NCI-H82 treated with DMSO at 0.1 percent for 48 hours (cell line): Measurements from ENCODE around the gene GPD2.
A peak's percentile ranks its signal among the peaks of the same experiment; 100 is the strongest.

Experiments
- DNase-seq: peaks from one replicate; lab custom pipeline; 2025; ENCODE audit not compliant: unreplicated experiment; lab: John Stamatoyannopoulos, UW

GPD2 gene

DNA sequence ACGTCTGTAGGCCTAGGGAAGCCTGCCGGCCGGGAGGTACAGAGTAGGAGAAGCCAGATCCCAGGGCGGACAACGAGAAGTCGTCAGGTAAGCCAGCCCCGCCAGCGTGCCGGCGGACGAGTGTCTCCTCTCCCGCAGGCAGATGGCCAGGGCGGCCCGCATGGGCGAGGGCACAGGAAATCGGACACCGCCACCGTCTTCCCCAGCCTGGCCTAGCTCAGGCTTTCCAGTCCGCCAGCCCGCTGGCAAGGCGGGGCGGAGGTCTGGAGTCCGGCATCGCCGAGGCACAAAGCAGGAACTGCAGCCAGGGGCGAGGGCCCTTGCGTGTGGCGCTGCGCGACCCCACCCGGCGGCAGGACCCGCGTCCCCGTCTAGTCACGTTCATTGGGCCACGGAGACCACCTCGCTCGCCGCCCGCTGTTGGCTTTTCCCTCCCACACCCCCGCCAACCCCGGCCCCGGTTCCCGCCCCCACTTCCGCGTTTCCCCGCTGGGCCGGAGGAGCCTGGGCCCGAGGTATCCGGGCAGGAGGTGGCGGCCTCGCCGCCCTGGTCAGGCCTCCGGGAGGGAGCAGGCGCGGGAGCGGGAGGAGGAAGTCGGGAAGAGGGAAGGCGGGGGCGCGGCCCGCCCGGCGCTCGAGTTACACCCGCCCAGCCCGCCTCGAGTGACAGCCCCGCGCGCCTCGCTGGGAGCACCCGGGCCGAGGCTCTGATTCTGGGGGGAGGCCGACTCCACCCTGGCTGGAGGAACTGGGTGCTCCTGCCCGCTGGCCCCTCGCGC is at the start of gene GPD2:
GPD2 (plus strand) TSS at position 662 of the 779 bp plus-strand sequence. CDS start 39,727 bp downstream, outside the sequence.
- no peak for DNase-seq

DNA sequence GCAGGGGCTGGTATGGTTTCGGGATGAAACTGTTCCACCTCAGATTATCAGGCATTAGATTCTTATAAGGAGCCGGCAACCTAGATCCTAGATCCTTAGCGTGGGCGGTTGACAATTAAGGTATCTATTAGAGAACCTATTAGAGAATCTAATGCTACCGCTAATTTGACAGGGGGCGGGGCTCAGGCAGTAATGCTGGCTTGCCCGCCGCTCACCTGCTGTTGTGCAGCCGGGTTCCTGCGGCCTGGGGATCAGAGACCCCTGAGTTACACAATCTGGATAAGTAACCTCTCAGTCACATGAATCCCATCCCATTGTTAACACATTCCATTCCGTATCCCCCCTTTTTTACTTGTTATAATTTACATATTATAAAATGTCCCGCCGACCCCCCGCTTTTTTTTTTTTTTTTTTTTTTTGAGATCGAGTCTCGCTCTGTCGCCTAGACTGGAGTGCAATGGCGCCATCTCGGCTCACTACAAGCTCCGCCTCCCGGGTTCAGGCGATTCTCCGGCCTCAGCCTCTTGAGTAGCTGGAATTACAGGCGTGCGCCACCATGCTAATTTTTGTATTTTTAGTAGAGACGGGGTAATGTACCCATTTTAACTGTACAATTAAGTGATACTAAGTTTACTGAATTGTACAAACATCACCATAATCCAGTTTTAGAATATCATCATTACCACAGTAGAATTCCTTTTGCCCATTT is 42.0 kb upstream of the GPD2 start:
- no peak for DNase-seq

DNA sequence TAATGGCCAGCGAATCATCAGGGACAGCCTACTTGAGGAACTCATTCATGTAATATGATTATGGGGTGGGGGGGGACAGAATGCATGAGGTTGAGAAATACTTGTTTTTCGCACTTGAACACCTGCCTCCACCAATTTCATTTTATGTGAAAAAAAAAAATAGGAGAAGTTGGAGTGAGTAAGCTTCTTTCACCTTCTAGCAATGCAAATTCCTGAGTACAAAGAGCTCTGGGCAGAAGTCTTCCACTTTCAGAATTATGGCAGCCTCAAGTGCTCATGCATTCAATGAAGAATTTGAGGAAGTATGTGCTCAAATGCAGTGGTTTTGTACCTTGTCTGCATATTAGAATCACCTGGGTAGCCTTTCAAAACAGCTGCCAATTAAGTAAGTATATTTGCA is 40.1 kb upstream of the GPD2 start:
- no peak for DNase-seq

DNA sequence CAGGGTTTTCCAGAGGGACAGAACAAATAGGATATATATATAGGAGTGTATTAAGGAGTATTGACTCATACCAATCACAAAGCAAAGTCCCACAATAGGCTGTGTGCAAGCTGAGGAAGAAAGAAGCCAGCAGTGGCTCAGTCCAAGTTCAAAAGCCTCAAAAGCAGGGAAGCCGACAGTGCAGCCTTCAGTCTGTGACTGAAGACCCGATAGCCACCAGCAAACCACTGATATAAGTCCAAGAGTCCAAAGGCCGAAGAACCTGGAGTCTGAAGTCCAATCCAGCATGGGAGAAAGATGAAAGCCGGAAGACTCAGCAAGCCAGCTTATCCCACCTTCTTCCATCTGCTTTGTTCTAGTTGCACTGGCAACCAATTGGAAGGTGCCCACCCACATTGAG is 39.0 kb upstream of the GPD2 start:
- no peak for DNase-seq

DNA sequence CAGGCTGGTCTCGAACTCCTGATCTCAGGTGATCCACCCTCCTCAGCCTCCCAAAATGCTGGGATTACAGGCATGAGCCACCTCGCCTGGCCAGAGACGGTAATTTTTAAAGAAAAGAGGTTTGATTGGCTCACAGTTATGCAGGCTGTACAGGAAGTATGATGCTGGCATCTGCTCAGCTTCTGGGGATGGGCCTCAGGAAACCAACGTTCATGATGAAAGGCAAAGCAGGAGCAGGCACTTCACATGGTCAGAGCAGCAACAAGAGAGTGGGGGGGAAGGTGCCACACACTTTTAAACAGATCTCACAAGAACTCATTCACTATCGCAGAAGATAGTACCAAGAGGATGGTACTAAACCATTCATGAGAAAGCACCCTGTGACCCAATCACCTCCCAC is 38.0 kb upstream of the GPD2 start:
- no peak for DNase-seq

DNA sequence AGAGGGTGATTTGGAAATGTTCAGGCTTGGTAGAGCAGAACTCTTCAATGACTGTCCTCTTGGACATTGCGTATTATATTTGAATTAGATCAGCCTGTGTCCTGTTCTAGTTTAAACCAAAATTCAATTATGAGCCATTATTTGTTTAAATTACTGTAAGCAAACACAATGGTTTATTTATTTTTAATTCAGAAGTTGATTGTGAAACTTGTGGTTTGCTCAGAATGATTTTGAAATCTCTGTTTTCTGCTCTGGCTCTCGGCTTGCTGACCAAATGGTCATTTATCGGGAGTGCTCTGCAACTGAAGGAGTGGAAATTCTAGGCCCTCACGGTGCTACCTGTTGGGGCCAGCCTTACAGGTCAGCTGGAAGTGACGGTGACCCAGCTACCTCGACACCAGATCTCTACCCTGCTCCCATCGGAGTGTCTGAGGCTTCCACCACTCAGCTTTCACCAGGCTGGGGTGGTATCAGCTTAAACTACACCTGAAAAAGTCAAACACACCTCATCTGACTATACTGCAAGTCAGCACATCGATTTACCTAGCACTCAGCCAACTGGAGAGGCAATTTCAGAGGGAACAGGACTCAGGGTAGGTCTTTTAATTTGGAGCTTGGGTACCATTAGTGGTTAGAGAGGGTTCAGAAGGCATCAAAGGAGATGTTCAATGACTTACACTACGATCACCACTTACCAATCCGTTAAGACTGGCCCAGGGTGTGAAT is 36.8 kb upstream of the GPD2 start:
- no peak for DNase-seq

DNA sequence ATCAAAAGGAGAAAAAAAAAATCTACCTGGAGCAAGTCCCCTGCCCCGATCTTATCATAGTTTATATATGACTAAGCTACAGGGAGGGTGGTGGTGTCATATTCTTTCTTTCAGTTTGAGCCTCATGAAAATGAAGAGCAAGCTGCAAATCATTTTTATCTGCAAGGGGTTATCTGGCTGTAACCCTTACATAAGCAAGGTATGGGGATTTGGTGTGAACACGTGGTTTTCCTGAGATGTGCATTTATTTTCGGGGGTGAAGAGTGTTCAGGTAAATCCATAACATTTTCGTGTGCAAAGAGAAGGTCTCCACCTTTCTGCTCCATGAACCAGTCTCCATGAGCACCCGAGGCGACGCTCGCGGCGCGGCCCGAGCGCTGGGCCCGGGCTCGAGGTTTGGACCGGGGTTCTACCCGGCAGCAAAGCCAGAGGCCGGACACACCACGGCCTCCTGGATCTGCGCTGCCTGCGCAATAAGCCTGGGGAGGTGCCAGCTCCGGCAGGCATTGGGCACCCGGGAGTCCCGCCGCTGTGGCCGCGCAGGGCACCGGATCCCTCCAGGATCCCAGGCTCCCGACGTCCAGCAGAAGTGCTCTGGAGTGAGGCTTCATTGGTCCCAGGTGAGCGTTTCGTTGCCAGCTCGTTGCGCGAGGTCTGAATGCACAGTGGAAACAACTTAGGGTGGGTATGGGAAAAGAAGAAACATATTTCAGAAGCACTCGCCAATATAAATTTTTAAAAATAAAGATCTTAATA is 36.1 kb upstream of the GPD2 start:
- peak; percentile 52 for DNase-seq

DNA sequence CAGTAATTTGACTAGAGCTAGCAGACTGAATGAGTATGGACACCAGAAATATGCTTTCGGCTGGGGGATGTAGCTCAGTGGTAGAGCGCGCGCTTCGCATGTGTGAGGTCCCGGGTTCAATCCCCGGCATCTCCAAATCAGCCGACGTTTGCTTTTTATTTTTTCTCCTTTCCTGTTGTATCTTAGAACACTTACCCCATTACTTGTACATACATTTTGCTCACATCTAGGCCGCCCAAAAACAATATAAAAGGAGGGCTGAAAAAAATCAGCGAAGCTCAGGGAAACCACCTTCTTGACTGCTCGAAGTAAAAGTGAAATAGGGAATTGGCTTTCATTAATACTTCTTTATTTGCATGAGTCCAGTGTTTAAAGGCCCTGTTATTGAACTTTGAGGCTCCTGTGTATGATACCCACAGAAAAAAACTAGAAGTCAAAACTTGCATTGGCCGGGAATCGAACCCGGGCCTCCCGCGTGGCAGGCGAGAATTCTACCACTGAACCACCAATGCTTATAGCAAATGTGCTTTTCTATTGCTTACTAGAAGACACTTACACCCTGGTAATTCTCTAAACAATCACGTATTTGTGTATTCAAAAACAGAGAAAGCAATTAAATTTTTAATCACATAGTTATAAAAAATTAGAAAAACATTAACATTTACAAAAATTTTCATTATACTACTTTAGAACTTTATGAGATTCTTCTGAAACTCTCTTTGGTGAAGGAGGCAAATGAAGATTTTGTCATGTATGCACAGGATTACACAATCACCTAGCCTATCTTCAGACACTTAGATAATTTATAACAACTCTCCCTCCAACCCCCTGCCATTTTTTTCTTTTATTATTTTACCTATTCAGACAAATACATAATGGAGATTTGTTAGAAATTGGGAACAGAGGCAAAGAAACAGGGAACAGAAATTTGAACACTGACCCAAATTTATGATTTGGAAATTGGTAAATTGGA is 35.2 kb upstream of the GPD2 start:
- peak; percentile 83 for DNase-seq

DNA sequence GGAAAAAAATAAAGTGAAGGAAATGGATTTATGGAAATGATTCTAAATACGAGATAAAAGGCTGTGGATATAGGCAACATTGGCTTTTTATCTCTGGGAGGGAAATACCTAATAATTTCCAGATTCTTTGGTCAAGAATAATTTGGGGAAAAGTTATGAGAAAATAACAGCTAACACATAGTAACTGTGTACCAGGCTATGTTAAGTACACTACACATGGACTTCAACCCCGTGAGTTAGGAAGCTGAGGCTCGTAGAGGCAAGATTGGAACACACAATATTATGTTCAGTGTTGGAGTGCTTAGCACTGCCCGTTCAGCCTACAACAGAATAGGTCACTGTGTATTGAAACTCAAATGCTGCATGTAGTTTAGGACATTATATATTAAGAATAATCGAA is 34.3 kb upstream of the GPD2 start:
- DNase-seq, result no peak

DNA sequence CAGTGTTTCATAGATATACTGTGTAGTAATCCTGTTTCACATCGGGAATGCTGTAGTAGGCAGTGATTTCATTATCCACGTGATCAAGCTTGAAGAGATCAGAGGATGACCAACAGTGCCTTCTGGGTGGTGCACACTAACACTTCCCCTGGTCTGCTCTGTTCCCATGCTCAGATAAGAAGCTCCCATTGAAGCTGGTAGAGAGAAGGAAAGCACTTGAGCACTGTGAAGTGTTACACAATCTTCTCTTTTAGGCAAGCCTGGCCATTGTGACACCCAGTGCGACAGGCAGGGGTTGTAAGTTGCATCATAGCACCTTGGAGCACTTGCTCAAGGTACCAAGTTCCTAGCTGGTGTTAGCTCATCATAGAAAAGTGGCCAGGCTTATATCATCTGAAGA is 30.6 kb upstream of the GPD2 start:
- no peak for DNase-seq

DNA sequence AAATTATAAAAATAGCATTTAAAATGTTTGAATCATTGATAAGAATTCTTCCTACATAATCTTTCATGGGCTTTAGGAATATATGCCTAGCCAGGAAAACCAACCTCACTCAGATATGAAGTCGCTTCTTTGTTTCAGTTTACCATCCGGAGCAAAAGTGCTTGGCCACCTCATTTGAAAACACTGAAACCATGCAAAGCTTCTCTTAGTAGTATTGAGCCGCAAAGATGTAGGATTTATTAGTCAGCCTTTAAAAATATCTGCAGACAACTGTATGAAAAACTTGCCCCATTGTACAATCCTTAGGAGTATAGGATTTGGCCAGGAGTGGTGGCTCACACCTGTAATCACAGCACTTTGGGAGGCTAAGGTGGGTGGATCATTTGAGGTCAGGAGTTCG is 24.3 kb upstream of the GPD2 start:
- no peak for DNase-seq

DNA sequence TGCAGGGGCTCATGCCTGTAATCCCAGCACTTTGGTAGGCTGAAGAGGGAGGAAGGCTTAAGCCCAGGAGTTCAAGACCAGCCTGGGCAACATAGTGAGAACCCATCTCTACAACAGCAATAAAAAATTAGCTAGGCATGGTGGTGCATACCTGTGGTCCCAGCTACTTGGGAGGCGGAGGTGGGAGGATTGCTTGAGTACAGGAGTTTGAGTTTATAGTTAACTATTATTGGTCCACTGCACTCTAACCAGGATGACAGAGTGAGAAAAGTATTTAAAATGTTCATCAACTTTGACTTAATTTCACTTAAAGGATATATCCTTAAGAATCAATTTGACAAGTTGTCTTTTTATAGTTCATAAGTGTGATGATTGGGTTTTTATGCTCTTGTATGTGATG is 14.3 kb upstream of the GPD2 start:
- no peak for DNase-seq

DNA sequence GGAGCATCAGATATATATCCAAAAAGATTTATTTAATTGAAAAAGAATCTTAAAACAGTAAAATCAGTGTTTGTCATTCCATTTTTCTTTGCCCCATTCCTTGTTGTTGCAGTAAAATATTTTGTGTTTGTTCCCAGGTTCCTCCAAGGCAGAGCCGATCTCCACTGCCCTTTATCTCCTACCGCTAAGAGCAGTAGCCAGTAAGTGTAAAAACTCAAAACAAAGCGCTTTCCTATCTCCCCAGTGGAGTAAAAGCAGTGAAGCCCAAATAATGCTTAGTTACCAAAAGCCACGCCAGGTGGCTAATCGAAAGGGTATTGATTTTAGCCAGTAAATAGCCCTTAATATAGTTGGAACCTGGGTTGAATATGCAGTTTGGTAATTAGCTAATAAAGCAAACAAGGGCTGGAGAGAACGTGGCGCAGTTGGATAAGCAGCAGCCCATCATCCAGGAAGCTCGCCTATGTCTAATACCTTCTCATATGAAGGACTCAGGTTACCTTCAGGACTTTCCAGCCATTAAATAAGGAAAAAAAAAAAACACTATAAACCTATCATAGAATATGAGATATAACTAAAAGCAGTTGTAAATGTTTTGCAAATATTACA is 12.4 kb upstream of the GPD2 start:
- no peak for DNase-seq

DNA sequence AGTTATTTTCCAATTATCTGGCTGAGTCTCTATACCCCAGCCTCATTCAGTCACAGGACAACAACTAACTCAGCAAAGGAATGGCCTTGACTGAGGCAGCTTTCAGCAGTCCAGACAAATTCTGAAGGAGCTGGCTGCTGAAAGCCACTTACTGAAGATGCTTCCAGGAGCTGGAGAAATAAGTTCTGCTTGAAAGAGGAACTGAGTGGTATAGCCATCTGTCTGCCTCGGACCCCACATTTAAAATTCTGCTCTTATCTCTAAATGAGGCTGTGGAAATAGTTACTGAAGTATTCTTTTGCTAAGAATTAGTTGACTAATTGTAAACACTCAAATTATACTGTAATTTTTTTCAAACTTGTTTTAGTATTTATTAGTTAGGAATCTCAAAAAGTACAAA is 9.1 kb upstream of the GPD2 start:
- no peak for DNase-seq

DNA sequence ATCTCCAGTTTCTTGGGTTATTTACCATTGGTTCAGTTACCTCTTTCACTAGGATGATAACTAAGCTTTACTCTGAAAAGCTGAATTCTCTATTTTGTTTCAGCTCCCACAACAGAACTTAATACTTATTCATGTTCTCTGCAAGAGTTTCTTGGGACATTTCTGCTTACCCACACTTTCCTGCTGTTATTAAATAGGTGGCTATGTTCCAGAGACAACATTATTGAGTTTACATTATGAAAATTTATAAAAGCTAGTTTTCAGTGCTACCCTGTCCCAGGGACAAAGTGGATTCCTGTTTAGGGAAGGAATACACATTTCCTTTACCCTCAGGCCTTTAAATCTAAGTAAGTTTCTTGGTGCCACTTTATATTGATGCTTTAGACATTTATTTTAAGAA is 7.0 kb upstream of the GPD2 start:
- DNase-seq, result no peak

DNA sequence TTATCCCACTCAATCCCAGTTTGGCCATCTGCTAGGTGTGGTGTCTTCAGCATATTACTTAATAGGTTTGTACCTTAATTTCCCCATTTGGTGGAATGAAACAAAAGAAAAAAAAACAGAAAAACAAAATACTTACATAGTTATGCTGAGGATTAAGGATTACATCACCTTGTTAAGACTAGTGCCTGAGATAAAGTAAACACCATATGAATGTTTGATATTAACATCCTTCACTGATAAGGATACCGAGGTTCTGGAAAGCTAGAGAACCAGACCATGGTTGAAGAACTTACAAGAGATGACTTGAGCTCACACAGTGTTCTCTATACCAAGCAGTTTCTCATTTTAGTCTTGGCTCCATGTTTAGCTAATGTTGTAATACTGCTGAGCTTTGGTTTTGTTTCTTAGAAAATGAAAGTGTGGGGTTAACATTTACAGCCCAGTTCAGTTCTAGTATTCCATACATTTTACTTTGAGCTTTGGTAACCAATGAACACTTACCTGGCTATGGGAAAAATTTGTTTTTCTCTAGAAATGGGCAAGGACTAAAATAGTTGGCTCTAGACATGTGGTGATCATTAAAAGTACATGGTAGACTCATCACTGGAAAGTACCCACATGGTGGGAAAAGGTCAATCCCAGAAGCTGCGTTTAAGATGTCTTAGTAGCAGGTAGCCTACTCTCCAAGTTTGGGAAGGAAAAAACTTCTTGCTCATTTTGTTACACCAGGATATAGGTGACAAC is 5.8 kb upstream of the GPD2 start:
- DNase-seq, result no peak

DNA sequence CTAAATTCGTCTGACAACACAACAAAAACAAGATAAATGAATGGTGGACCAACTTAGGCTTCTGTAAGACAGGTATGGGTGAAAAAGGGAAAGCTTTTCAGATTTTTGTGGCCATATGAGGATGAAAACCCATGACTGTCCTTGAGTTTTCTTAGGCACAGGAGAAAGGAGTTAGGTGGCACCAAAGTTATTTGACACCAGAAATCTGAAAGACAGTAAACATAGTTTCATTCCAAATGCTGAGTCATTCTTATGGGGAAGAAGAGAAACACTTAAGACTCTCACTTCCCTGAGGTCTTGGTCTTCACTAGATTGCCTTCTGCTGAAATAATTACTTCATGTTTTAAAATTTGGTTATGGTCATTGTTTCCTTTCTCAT is 5.2 kb upstream of the GPD2 start:
- no peak for DNase-seq

DNA sequence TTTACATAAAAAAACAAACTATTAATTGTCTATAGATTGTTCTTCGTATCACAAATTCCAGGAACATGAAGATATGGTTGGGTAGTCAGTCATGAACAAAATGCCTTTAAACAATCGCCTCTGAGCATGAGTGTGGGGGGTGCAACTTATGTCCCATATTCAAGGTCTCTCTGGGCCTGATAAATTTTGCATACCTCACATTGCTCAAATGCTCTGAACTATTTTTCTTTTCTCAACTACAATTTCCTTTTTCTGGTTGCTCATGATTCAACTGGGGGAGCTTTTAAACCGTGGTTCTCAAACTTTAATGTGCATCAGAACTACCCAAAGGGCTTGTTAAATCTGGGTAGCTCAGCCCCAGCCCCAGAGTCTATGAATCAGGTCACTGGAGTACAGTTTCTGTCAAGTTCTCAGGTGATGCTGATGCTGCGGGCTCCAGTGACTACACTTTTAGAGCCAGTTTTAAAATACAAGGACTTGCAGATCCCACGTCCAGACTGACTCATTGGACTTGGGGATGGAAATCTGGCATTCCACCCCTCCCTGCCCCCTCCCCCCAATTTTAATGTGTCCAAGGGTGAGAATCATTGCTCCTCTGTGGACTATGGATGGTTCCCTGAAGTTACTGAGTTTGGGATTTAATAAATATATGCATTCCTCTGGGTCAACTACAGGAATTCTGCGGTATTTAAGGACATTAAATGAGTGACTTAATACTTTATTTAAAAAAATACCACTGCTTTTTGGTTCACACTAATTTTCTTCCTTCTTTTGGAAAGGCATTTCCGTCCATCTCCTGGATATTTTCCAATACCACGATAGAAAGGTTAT is 1.5 kb upstream of the GPD2 start:
- DNase-seq, result no peak
